ENCODE data around the gene S100Z.
A peak's percentile ranks its signal among the peaks of the same experiment; 100 is the strongest.

GRCh38 chr5:76867827-76868693 lies 18.2 kb downstream of the S100Z start:
- TF ChIP-seq TBP (IDR thresholded peaks at IDR 0.05; ENCODE audit: low read depth, low read length) (no peak), CTCF (IDR thresholded peaks at IDR 0.05; ENCODE audit: control extremely low read depth in 1 of 3, insufficient read depth in 1 of 3, low read depth in 1 of 3, low read length in 3 of 3) (peak in 2 of 3 experiments; percentile 76 to 80; a peak in 3 of 4 replicates), KDM5A (IDR thresholded peaks at IDR 0.05; ENCODE audit: low read length) (no peak), POLR2A (IDR thresholded peaks at IDR 0.05; ENCODE audit: control extremely low read depth in 1 of 2, low read depth in 2 of 2, low read length in 2 of 2) (no peak), BCL11A (IDR thresholded peaks at IDR 0.05; ENCODE audit: low read depth in 2 of 2, low read length in 2 of 2) (no peak)
- TF ChIP-seq, protein P1, sequence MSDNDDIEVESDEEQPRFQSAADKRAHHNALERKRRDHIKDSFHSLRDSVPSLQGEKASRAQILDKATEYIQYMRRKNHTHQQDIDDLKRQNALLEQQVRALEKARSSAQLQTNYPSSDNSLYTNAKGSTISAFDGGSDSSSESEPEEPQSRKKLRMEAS (IDR thresholded peaks at IDR 0.05): no peak
